GM23338 (cell line): Measurements from ENCODE around the gene PGBD4. TPM values are rescaled to one million over a fixed set of nuclear protein-coding genes. Genes with fewer than 3 reads are reported as not detected.

ENCODE experiments used
- ATAC-seq: fragments of 200-7000 bp; cut with Tn5 transposase; 3 replicates; pipeline ENCODE4 v1.9.1; 2020
- DNase-seq: peaks from one replicate; pipeline ENCODE4 v3.0.0-alpha.2; 2015; ENCODE audit warnings: low spot score
- H2AFZ ChIP-seq: fragments of 200-600 bp; sonication (generic); 2 replicates; pipeline ENCODE4 v1.8.0; 2016; ENCODE audit warnings: antibody characterized with exemption, mild to moderate bottlenecking, moderate library complexity
- H3F3A ChIP-seq: fragments of 200-600 bp; sonication (generic); replicated peaks from 2 replicates; pipeline ENCODE4 v1.8.0; 2017; ENCODE audit warnings: antibody characterized with exemption, mixed run types, low read depth
- H3K27ac ChIP-seq: fragments of 200-600 bp; sonication (generic); 2 replicates; pipeline ENCODE4 v1.6.1; 2016; ENCODE audit warnings: low read depth
- H3K27me3 ChIP-seq: fragments of 200-600 bp; sonication (generic); 2 replicates; pipeline ENCODE4 v1.8.0; 2016; ENCODE audit warnings: mild to moderate bottlenecking, mixed run types, moderate library complexity; ENCODE audit not compliant: insufficient read depth
- H3K36me3 ChIP-seq: fragments of 200-600 bp; sonication (generic); 2 replicates; pipeline ENCODE4 v1.8.0; 2016; ENCODE audit warnings: mild to moderate bottlenecking; ENCODE audit not compliant: insufficient read depth
- H3K4me1 ChIP-seq: fragments of 200-600 bp; sonication (generic); 2 replicates; pipeline ENCODE4 v1.8.0; 2016; ENCODE audit warnings: mild to moderate bottlenecking, moderate library complexity; ENCODE audit not compliant: insufficient read depth
- H3K4me2 ChIP-seq: fragments of 200-600 bp; sonication (generic); 2 replicates; pipeline ENCODE4 v1.7.1; 2017; ENCODE audit warnings: mixed run types
- H3K4me3 ChIP-seq: fragments of 200-600 bp; sonication (generic); 2 replicates; pipeline ENCODE4 v1.6.1; 2016; ENCODE audit warnings: mixed run types
- H3K79me2 ChIP-seq: fragments of 200-600 bp; sonication (generic); replicated peaks from 2 replicates; pipeline ENCODE4 v1.8.0; 2017; ENCODE audit warnings: mild to moderate bottlenecking; ENCODE audit not compliant: insufficient read depth
- H3K9me2 ChIP-seq: fragments of 200-600 bp; sonication (generic); 2 replicates; pipeline ENCODE4 v1.8.0; 2017; ENCODE audit not compliant: insufficient read depth
- H4K20me1 ChIP-seq: fragments of 200-600 bp; sonication (generic); replicated peaks from 2 replicates; pipeline ENCODE4 v1.8.0; 2017; ENCODE audit warnings: mild to moderate bottlenecking; ENCODE audit not compliant: insufficient read depth
- H3K27ac Mint-ChIP-seq: 2 replicates; pipeline ENCODE4 v1.8.0; 2020; ENCODE audit warnings: inconsistent platforms, mild to moderate bottlenecking, moderate library complexity, mixed read lengths
- H3K27me3 Mint-ChIP-seq: 3 replicates; pipeline ENCODE4 v1.8.0; 2022; ENCODE audit warnings: low read depth, mild to moderate bottlenecking, moderate library complexity, mixed read lengths, inconsistent platforms; ENCODE audit not compliant: insufficient read depth, poor library complexity
- H3K36me3 Mint-ChIP-seq: 3 replicates; pipeline ENCODE4 v1.8.0; 2021; ENCODE audit warnings: low read depth, mild to moderate bottlenecking, inconsistent platforms, moderate library complexity, mixed read lengths
- H3K4me1 Mint-ChIP-seq: 3 replicates; pipeline ENCODE4 v1.8.0; 2020; ENCODE audit warnings: mild to moderate bottlenecking, inconsistent platforms, mixed read lengths
- H3K4me3 Mint-ChIP-seq: 3 replicates; pipeline ENCODE4 v1.8.0; 2021; ENCODE audit warnings: moderate library complexity, mild to moderate bottlenecking, inconsistent platforms, mixed read lengths
- H3K9me3 Mint-ChIP-seq: 3 replicates; pipeline ENCODE4 v1.8.0; 2020; ENCODE audit warnings: moderate library complexity, mild to moderate bottlenecking, inconsistent platforms, mixed read lengths
- CREB1 ChIP-seq: fragments of 250-450 bp; sonication (Bioruptor Pico); IDR thresholded peaks from 2 replicates; pipeline ENCODE4 v1.5.0; 2020; ENCODE audit warnings: low read depth, mild to moderate bottlenecking, moderate library complexity
- EZH2 ChIP-seq: fragments of 200-600 bp; sonication (generic); IDR thresholded peaks from one replicate; pipeline ENCODE4 v1.8.0; 2017; ENCODE audit warnings: antibody characterized with exemption, mild to moderate bottlenecking, low read depth; ENCODE audit not compliant: unreplicated experiment
- EZH2phosphoT487 ChIP-seq: fragments of 200-600 bp; sonication (generic); IDR thresholded peaks from one replicate; pipeline ENCODE4 v1.8.1; 2018; ENCODE audit warnings: antibody characterized with exemption; ENCODE audit not compliant: unreplicated experiment
- JUNB ChIP-seq: IDR thresholded peaks from one replicate; pipeline ENCODE4 v1.6.1; 2016; ENCODE audit warnings: antibody characterized with exemption; ENCODE audit not compliant: unreplicated experiment
- NANOG ChIP-seq: IDR thresholded peaks from 2 replicates; pipeline ENCODE4 v1.6.1; 2016; ENCODE audit warnings: antibody characterized with exemption, borderline replicate concordance
- POLR2AphosphoS5 ChIP-seq: IDR thresholded peaks from 2 replicates; pipeline ENCODE4 v1.6.1; 2016; ENCODE audit warnings: antibody characterized with exemption, low read depth
- ZNF114 ChIP-seq: fragments of 250-450 bp; sonication (Bioruptor Pico); IDR thresholded peaks from 2 replicates; pipeline ENCODE4 v1.5.0; 2020; ENCODE audit warnings: mild to moderate bottlenecking, moderate library complexity
- polyA plus RNA-seq: library from polyadenylated mRNA; unstranded; fragments of >200 nt; fragmentation: Nextera tagmentation; extraction: Ambion mirVana; gene quantifications from 2 replicates; pipeline ENCODE4 v1.2.1, GENCODE V29; 2016
- total RNA-seq: library from RNA; depleted of rRNA; stranded (reverse); fragments of >200 nt; shearing (Covaris generic); gene quantifications from 2 replicates; pipeline ENCODE4 v1.2.3, GENCODE V29; 2014
- TF ChIP-seq, protein P1 (sequence below): fragments of 250-450 bp; sonication (Bioruptor Pico); IDR thresholded peaks from 2 replicates; pipeline ENCODE4 v1.5.0; 2020; ENCODE audit warnings: mild to moderate bottlenecking, moderate library complexity
- TF ChIP-seq, protein P2 (sequence below): IDR thresholded peaks from 2 replicates; pipeline ENCODE4 v1.6.1; 2016; ENCODE audit warnings: antibody characterized with exemption
- TF ChIP-seq, protein P3 (sequence below): IDR thresholded peaks from one replicate; pipeline ENCODE4 v1.6.1; 2018; ENCODE audit warnings: antibody characterized with exemption; ENCODE audit not compliant: unreplicated experiment

PGBD4 gene
- total and polyA plus RNA-seq, 2 experiments from 2014 or later: 0.50 to 0.66 TPM

DNA sequence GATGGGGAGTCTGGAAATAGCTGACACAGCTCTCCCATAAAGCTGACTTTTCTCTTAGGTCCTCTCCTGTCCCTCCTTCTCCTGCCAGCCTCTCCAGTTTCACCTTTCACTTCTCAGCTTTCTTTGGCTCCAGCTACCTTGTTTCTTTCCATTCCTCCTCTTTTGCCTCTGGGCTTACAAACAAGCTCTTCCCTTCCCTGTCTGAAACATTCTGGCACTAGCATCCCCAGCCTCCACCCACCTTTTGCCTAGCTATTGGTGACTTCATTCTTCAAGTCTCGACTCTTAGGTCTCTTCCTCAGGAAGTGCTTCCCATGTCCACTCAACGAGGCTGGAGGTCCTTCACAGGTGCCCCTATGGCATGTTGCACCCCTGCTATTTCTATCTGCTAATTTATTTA, 42.4 kb upstream of the PGBD4 start (continued):
- TF ChIP-seq, protein P1, sequence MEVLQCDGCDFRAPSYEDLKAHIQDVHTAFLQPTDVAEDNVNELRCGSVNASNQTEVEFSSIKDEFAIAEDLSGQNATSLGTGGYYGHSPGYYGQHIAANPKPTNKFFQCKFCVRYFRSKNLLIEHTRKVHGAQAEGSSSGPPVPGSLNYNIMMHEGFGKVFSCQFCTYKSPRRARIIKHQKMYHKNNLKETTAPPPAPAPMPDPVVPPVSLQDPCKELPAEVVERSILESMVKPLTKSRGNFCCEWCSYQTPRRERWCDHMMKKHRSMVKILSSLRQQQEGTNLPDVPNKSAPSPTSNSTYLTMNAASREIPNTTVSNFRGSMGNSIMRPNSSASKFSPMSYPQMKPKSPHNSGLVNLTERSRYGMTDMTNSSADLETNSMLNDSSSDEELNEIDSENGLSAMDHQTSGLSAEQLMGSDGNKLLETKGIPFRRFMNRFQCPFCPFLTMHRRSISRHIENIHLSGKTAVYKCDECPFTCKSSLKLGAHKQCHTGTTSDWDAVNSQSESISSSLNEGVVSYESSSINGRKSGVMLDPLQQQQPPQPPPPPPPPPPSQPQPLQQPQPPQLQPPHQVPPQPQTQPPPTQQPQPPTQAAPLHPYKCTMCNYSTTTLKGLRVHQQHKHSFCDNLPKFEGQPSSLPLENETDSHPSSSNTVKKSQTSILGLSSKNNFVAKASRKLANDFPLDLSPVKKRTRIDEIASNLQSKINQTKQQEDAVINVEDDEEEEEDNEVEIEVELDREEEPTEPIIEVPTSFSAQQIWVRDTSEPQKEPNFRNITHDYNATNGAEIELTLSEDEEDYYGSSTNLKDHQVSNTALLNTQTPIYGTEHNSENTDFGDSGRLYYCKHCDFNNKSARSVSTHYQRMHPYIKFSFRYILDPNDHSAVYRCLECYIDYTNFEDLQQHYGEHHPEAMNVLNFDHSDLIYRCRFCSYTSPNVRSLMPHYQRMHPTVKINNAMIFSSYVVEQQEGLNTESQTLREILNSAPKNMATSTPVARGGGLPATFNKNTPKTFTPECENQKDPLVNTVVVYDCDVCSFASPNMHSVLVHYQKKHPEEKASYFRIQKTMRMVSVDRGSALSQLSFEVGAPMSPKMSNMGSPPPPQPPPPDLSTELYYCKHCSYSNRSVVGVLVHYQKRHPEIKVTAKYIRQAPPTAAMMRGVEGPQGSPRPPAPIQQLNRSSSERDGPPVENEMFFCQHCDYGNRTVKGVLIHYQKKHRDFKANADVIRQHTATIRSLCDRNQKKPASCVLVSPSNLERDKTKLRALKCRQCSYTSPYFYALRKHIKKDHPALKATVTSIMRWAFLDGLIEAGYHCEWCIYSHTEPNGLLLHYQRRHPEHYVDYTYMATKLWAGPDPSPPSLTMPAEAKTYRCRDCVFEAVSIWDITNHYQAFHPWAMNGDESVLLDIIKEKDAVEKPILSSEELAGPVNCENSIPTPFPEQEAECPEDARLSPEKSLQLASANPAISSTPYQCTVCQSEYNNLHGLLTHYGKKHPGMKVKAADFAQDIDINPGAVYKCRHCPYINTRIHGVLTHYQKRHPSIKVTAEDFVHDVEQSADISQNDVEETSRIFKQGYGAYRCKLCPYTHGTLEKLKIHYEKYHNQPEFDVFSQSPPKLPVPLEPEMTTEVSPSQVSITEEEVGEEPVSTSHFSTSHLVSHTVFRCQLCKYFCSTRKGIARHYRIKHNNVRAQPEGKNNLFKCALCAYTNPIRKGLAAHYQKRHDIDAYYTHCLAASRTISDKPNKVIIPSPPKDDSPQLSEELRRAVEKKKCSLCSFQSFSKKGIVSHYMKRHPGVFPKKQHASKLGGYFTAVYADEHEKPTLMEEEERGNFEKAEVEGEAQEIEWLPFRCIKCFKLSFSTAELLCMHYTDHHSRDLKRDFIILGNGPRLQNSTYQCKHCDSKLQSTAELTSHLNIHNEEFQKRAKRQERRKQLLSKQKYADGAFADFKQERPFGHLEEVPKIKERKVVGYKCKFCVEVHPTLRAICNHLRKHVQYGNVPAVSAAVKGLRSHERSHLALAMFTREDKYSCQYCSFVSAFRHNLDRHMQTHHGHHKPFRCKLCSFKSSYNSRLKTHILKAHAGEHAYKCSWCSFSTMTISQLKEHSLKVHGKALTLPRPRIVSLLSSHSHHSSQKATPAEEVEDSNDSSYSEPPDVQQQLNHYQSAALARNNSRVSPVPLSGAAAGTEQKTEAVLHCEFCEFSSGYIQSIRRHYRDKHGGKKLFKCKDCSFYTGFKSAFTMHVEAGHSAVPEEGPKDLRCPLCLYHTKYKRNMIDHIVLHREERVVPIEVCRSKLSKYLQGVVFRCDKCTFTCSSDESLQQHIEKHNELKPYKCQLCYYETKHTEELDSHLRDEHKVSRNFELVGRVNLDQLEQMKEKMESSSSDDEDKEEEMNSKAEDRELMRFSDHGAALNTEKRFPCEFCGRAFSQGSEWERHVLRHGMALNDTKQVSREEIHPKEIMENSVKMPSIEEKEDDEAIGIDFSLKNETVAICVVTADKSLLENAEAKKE (CRISPR knock-in tag): no peak
- TF ChIP-seq, protein P2, sequence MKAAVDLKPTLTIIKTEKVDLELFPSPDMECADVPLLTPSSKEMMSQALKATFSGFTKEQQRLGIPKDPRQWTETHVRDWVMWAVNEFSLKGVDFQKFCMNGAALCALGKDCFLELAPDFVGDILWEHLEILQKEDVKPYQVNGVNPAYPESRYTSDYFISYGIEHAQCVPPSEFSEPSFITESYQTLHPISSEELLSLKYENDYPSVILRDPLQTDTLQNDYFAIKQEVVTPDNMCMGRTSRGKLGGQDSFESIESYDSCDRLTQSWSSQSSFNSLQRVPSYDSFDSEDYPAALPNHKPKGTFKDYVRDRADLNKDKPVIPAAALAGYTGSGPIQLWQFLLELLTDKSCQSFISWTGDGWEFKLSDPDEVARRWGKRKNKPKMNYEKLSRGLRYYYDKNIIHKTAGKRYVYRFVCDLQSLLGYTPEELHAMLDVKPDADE: no peak

DNA sequence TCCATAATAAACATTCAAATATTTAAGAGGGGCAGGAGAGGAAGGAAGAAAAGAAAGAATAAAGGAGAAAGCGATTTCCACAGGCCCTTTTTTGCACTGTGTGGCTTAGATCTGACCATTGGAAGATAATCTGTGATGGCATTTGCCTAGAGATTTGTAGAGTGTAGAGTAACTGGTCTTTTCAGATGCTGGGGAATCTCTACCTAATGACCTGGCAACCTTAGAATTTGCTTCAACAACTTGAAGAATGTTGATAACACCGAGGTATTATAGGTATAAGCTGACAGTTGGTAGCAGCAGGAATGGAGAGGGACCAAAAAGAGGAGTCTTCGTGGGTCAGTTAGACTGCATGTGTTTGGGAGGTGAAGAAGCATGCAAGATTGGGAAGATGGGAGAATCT, 41.9 kb upstream of the PGBD4 start:
- H3K27me3 Mint-ChIP-seq: no peaks in the 10 kb centered on the region
- H3K27ac Mint-ChIP-seq: no peak overlapping the region
- H3K4me1 Mint-ChIP-seq: no peaks in the 10 kb centered on the region
- Histone ChIP-seq H2AFZ (no peak overlapping the region), H3F3A (no peaks in the 10 kb centered on the region), H3K27ac (no peak overlapping the region), H3K36me3 (no peaks in the 10 kb centered on the region), H4K20me1 (no peaks in the 10 kb centered on the region), H3K4me3 (no peak overlapping the region), H3K4me1 (no peaks in the 10 kb centered on the region), H3K4me2 (no peak overlapping the region), H3K9me2 (no peaks in the 10 kb centered on the region), H3K79me2 (no peaks in the 10 kb centered on the region), H3K27me3 (no peaks in the 10 kb centered on the region)
- no peaks in the 10 kb centered on the region for H3K36me3 Mint-ChIP-seq
- H3K9me3 Mint-ChIP-seq: no peaks in the 10 kb centered on the region
- ATAC-seq: no peak
- no peak overlapping the region for H3K4me3 Mint-ChIP-seq
- no peak for DNase-seq
- TF ChIP-seq NANOG: no peak
- no peak for TF ChIP-seq EZH2phosphoT487
- no peak for TF ChIP-seq POLR2AphosphoS5
- no peak for TF ChIP-seq CREB1
- no peak for TF ChIP-seq ZNF114 (CRISPR knock-in tag)
- TF ChIP-seq, protein P2: no peak
- no peak for TF ChIP-seq JUNB
- TF ChIP-seq, protein P3, sequence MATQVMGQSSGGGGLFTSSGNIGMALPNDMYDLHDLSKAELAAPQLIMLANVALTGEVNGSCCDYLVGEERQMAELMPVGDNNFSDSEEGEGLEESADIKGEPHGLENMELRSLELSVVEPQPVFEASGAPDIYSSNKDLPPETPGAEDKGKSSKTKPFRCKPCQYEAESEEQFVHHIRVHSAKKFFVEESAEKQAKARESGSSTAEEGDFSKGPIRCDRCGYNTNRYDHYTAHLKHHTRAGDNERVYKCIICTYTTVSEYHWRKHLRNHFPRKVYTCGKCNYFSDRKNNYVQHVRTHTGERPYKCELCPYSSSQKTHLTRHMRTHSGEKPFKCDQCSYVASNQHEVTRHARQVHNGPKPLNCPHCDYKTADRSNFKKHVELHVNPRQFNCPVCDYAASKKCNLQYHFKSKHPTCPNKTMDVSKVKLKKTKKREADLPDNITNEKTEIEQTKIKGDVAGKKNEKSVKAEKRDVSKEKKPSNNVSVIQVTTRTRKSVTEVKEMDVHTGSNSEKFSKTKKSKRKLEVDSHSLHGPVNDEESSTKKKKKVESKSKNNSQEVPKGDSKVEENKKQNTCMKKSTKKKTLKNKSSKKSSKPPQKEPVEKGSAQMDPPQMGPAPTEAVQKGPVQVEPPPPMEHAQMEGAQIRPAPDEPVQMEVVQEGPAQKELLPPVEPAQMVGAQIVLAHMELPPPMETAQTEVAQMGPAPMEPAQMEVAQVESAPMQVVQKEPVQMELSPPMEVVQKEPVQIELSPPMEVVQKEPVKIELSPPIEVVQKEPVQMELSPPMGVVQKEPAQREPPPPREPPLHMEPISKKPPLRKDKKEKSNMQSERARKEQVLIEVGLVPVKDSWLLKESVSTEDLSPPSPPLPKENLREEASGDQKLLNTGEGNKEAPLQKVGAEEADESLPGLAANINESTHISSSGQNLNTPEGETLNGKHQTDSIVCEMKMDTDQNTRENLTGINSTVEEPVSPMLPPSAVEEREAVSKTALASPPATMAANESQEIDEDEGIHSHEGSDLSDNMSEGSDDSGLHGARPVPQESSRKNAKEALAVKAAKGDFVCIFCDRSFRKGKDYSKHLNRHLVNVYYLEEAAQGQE: no peak
- no peak for TF ChIP-seq EZH2
